H9 (cell line): ENCODE data around the gene RNU6-1. TPM values are rescaled to one million over a fixed set of nuclear protein-coding genes. Genes with fewer than 3 reads are reported as not detected.

ENCODE experiments used
- DNase-seq: peaks from one replicate; pipeline ENCODE4 v3.0.0-alpha.2; 2017
- H2AFZ ChIP-seq: one replicate; pipeline ENCODE4 v1.6.1; 2013; ENCODE audit warnings: mild to moderate bottlenecking, low read length, control low read depth, moderate library complexity
- H2AK5ac ChIP-seq: 2 replicates; pipeline ENCODE4 v1.6.1; 2013; ENCODE audit warnings: low read length, control low read depth, mixed read lengths; ENCODE audit not compliant: insufficient read length
- H2BK120ac ChIP-seq: one replicate; pipeline ENCODE4 v1.6.1; 2013; ENCODE audit warnings: low read depth, mild to moderate bottlenecking, low read length, control low read depth, inconsistent platforms; ENCODE audit not compliant: poor library complexity, severe bottlenecking
- H2BK12ac ChIP-seq: 2 replicates; pipeline ENCODE4 v1.6.1; 2013; ENCODE audit warnings: low read length, control low read depth, mixed read lengths, low read depth; ENCODE audit not compliant: insufficient read length
- H2BK15ac ChIP-seq: 2 replicates; pipeline ENCODE4 v1.6.1; 2013; ENCODE audit warnings: low read depth, low read length, control low read depth
- H2BK20ac ChIP-seq: one replicate; pipeline ENCODE4 v1.6.1; 2013; ENCODE audit warnings: low read depth, mild to moderate bottlenecking, low read length, control low read depth, inconsistent platforms; ENCODE audit not compliant: poor library complexity, severe bottlenecking
- H2BK5ac ChIP-seq: 2 replicates; pipeline ENCODE4 v1.6.1; 2013; ENCODE audit warnings: low read length, control low read depth, mixed read lengths; ENCODE audit not compliant: insufficient read length
- H3K14ac ChIP-seq: 2 replicates; pipeline ENCODE4 v1.6.1; 2013; ENCODE audit warnings: low read length, control low read depth; ENCODE audit not compliant: insufficient read depth
- H3K18ac ChIP-seq: 2 replicates; pipeline ENCODE4 v1.6.1; 2013; ENCODE audit warnings: low read depth, mild to moderate bottlenecking, mixed read lengths, low read length, control low read depth; ENCODE audit not compliant: insufficient read length
- H3K23ac ChIP-seq: 2 replicates; pipeline ENCODE4 v1.6.1; 2013; ENCODE audit warnings: low read length, control low read depth, mixed read lengths, low read depth; ENCODE audit not compliant: insufficient read length
- H3K23me2 ChIP-seq: 2 replicates; pipeline ENCODE4 v1.6.1; 2013; ENCODE audit warnings: low read depth, mild to moderate bottlenecking, mixed read lengths, low read length, control low read depth; ENCODE audit not compliant: insufficient read length, poor library complexity, severe bottlenecking
- H3K27ac ChIP-seq: 2 replicates; pipeline ENCODE4 v1.5.1; 2013; ENCODE audit warnings: low read length, control low read depth, mixed read lengths, low read depth; ENCODE audit not compliant: insufficient read length
- H3K27me3 ChIP-seq: 2 replicates; pipeline ENCODE4 v1.6.1; 2013; ENCODE audit warnings: low read length, control low read depth, inconsistent platforms; ENCODE audit not compliant: insufficient read depth
- H3K4ac ChIP-seq: 2 replicates; pipeline ENCODE4 v1.6.1; 2013; ENCODE audit warnings: low read depth, mild to moderate bottlenecking, control low read depth, inconsistent platforms, low read length, moderate library complexity
- H3K4me1 ChIP-seq: 2 replicates; pipeline ENCODE4 v1.6.1; 2013; ENCODE audit warnings: low read length, control low read depth, inconsistent platforms; ENCODE audit not compliant: insufficient read depth
- H3K4me2 ChIP-seq: 2 replicates; pipeline ENCODE4 v1.6.1; 2013; ENCODE audit warnings: low read length, control low read depth, mixed read lengths; ENCODE audit not compliant: insufficient read length, insufficient read depth
- H3K56ac ChIP-seq: 2 replicates; pipeline ENCODE4 v1.6.1; 2013; ENCODE audit warnings: low read depth, mild to moderate bottlenecking, mixed read lengths, low read length, control low read depth; ENCODE audit not compliant: insufficient read length
- H3K79me1 ChIP-seq: 2 replicates; pipeline ENCODE4 v1.6.1; 2013; ENCODE audit warnings: low read depth, mild to moderate bottlenecking, moderate library complexity, low read length, control low read depth, inconsistent platforms; ENCODE audit not compliant: insufficient read depth, poor library complexity, severe bottlenecking
- H3K79me2 ChIP-seq: 2 replicates; pipeline ENCODE4 v1.6.1; 2013; ENCODE audit warnings: low read length, control low read depth, inconsistent platforms; ENCODE audit not compliant: insufficient read depth
- H3K9ac ChIP-seq: 2 replicates; pipeline ENCODE4 v1.6.1; 2013; ENCODE audit warnings: low read length, control low read depth, mixed read lengths; ENCODE audit not compliant: insufficient read length; ENCODE audit errors: extremely low read depth
- H3K9me3 ChIP-seq: one replicate; pipeline ENCODE4 v1.6.1; 2013; ENCODE audit warnings: low read depth, low read length, inconsistent platforms; ENCODE audit not compliant: control insufficient read depth
- H3T11ph ChIP-seq: one replicate; pipeline ENCODE4 v1.6.1; 2013; ENCODE audit warnings: mild to moderate bottlenecking, low read length, control low read depth, inconsistent platforms
- H4K20me1 ChIP-seq: one replicate; pipeline ENCODE4 v1.6.1; 2013; ENCODE audit not compliant: control insufficient read depth, insufficient read length, insufficient read depth
- H4K5ac ChIP-seq: 2 replicates; pipeline ENCODE4 v1.6.1; 2013; ENCODE audit warnings: low read depth, mild to moderate bottlenecking, mixed read lengths, low read length, control low read depth; ENCODE audit not compliant: insufficient read length
- H4K8ac ChIP-seq: replicated peaks from 2 replicates; pipeline ENCODE4 v1.6.1; 2013; ENCODE audit warnings: low read length, control low read depth, mixed read lengths, low read depth; ENCODE audit not compliant: insufficient read length
- H4K91ac ChIP-seq: 2 replicates; pipeline ENCODE4 v1.6.1; 2013; ENCODE audit warnings: low read depth, mild to moderate bottlenecking, moderate library complexity, mixed read lengths, low read length, control low read depth; ENCODE audit not compliant: insufficient read length
- H3K27ac Mint-ChIP-seq, 3 experiments: 2 replicates in 2 of 3; 3 replicates in 1 of 3; pipeline ENCODE4 v1.8.0; 2020 to 2021; ENCODE audit warnings: mixed read lengths in 3 of 3, mild to moderate bottlenecking in 1 of 3, moderate library complexity in 1 of 3
- H3K27me3 Mint-ChIP-seq: 2 replicates; pipeline ENCODE4 v1.8.0; 2021; ENCODE audit warnings: low read depth, mild to moderate bottlenecking, moderate library complexity, mixed read lengths
- H3K36me3 Mint-ChIP-seq, 3 experiments: 2 replicates in 2 of 3; 3 replicates in 1 of 3; pipeline ENCODE4 v1.8.0; 2020 to 2021; ENCODE audit warnings: low read depth in 3 of 3, mixed read lengths in 3 of 3; ENCODE audit not compliant: insufficient read depth in 1 of 3
- H3K4me1 Mint-ChIP-seq, 2 experiments: 2 replicates each; pipeline ENCODE4 v1.8.0; 2020; ENCODE audit warnings: mixed read lengths in 2 of 2
- H3K4me3 Mint-ChIP-seq, 2 experiments: 2 replicates in 1 of 2; 3 replicates in 1 of 2; pipeline ENCODE4 v1.8.0; 2020 to 2021; ENCODE audit warnings: mild to moderate bottlenecking in 2 of 2, mixed read lengths in 2 of 2, moderate library complexity in 1 of 2
- H3K9me3 Mint-ChIP-seq, 2 experiments: 2 replicates in 1 of 2; 3 replicates in 1 of 2; pipeline ENCODE4 v1.8.0; 2020; ENCODE audit warnings: mild to moderate bottlenecking in 2 of 2, mixed read lengths in 2 of 2, moderate library complexity in 1 of 2
- CTCF ChIP-seq: fragments of 200-600 bp; sonication (generic); conservative IDR thresholded peaks from 3 replicates; pipeline ENCODE4 v1.8.0; 2021; ENCODE audit warnings: antibody characterized with exemption, mild to moderate bottlenecking
- total RNA-seq: library from RNA; stranded (reverse); gene quantifications from 2 replicates; pipeline ENCODE4 v1.2.1, GENCODE V29; 2021

RNU6-1 gene
- total RNA-seq, 1 experiment from 2014 or later = not detected

DNA sequence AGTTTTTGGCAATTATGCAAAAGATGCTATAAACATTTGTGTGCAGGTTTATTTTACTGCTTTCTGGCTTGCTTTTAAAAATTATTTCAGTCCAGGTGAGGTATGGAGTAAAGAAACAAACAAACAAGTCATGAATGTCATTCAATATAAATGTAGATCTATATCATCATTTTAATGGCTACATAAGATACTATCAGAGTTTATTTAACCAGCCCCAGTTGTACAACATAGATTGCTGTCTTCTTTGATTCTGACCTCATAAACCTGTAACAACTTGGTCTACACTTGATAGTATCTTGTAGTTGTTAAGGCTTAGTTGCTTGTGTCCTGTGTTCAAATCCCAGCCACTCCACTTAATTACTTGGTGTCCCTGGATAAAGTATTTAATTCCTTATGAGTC lies 46.0 kb upstream of the RNU6-1 start:
- H3K27me3 Mint-ChIP-seq = peaks cover 39% of the 10 kb centered on the region
- H3K4me1 Mint-ChIP-seq = peaks cover 26 to 27% of the 10 kb centered on the region in 2 experiments
- no peak overlapping the region for H3T11ph ChIP-seq
- H3K56ac ChIP-seq = no peak overlapping the region
- no peaks in the 10 kb centered on the region; the same call in 1 of the 2 replicates for H3K27me3 ChIP-seq
- H3K4me3 Mint-ChIP-seq = no peak overlapping the region
- H3K9me3 Mint-ChIP-seq = peaks cover 6 to 9% of the 10 kb centered on the region in 2 experiments; a peak in 2 of 5 replicates
- H4K8ac ChIP-seq = no peak overlapping the region
- no peak overlapping the region for H3K14ac ChIP-seq
- H2BK12ac ChIP-seq = no peak overlapping the region
- no peak overlapping the region for H2AFZ ChIP-seq
- no peak overlapping the region for H4K5ac ChIP-seq
- H3K4me1 ChIP-seq = no peaks in the 10 kb centered on the region; the same call in 1 of the 2 replicates
- peaks cover 0 to 12% (median 0%) of the 10 kb centered on the region in 3 experiments; a peak in 2 of 7 replicates for H3K36me3 Mint-ChIP-seq
- H4K20me1 ChIP-seq = no peaks in the 10 kb centered on the region
- no peaks in the 10 kb centered on the region for H3K79me1 ChIP-seq
- H3K9me3 ChIP-seq = no peaks in the 10 kb centered on the region
- no peak for TF ChIP-seq CTCF
- no peak overlapping the region for H2BK15ac ChIP-seq
- peaks cover 5% of the 10 kb centered on the region for H3K23me2 ChIP-seq
- H4K91ac ChIP-seq = no peak overlapping the region
- H3K79me2 ChIP-seq = no peaks in the 10 kb centered on the region
- no peak overlapping the region for H2BK5ac ChIP-seq
- H2BK20ac ChIP-seq = no peak overlapping the region
- no peak overlapping the region for H3K23ac ChIP-seq
- H2AK5ac ChIP-seq = no peak overlapping the region
- no peak overlapping the region for H3K27ac Mint-ChIP-seq
- H2BK120ac ChIP-seq = no peak overlapping the region
- H3K27ac ChIP-seq = no peak overlapping the region
- H3K9ac ChIP-seq = no peak overlapping the region
- no peak for DNase-seq
- H3K4me2 ChIP-seq = no peak overlapping the region
- H3K4ac ChIP-seq = no peak overlapping the region
- no peak overlapping the region for H3K18ac ChIP-seq
